ENCODE results near the gene JUNB. TPM values are rescaled to one million over a fixed set of nuclear protein-coding genes. Genes with fewer than 3 reads are reported as not detected.

Gene JUNB
- total RNA-seq, 1 donor from 2014 or later, result 1,161 TPM

- Histone ChIP-seq H3K9me3 (no peaks in the 10 kb centered on the region), H3K4me1 (peaks cover 19% of the 10 kb centered on the region), H3K27ac (no peak overlapping the region), H3K27me3 (no peaks in the 10 kb centered on the region), H3K4me3 (no peak overlapping the region), H3K36me3 (peaks cover 0 to 22% of the 10 kb centered on the region in 2 donors)
- intact Hi-C loops (cut with DNase I), result no loop called here
- TF ChIP-seq POLR2AphosphoS5 (IDR thresholded peaks at IDR 0.05; ENCODE audit: insufficient read depth in 1 of 2, low read depth in 1 of 2) (no peak), POLR2A (IDR thresholded peaks at IDR 0.05) (no peak), CTCF (IDR thresholded peaks at IDR 0.05) (no peak)
- no peak for DNase-seq (ENCODE audit: extremely low spot score in 2 of 2)
These were observed 40.4 kb upstream of the JUNB start for GRCh38 chr19:12750851-12751250.

- Histone ChIP-seq H3K36me3 (peaks cover 0 to 14% of the 10 kb centered on the region in 2 donors), H3K4me1 (peaks cover 19% of the 10 kb centered on the region), H3K4me3 (no peak within 1 kb of the TSS), H3K27me3 (no peaks in the 10 kb centered on the region), H3K27ac (no peak within 1 kb of the TSS), H3K9me3 (no peaks in the 10 kb centered on the region)
- intact Hi-C loops (cut with DNase I), result no loop called here
- DNase-seq (ENCODE audit: extremely low spot score in 2 of 2), result no peak
- TF ChIP-seq POLR2A (IDR thresholded peaks at IDR 0.05) (no peak), POLR2AphosphoS5 (IDR thresholded peaks at IDR 0.05; ENCODE audit: insufficient read depth in 1 of 2, low read depth in 1 of 2) (no peak), CTCF (IDR thresholded peaks at IDR 0.05) (no peak)
These were observed 39.7 kb upstream of the JUNB start, which contains the start of gene BEST2 for GRCh38 chr19:12751635-12752034. TSS of gene BEST2 (plus strand) at chr19:12751791. CDS start at chr19:12752593, 802 bp downstream.

- DNase-seq (ENCODE audit: extremely low spot score in 2 of 2), result no peak
- intact Hi-C loops (cut with DNase I), result no loop called here
- no peaks in the 10 kb centered on the region for H3K9me3 ChIP-seq
- peaks cover 0 to 8% of the 10 kb centered on the region in 2 donors for H3K36me3 ChIP-seq
- no peaks in the 10 kb centered on the region for H3K27me3 ChIP-seq
- TF ChIP-seq POLR2AphosphoS5 (IDR thresholded peaks at IDR 0.05; ENCODE audit: insufficient read depth in 1 of 2, low read depth in 1 of 2), result no peak
- TF ChIP-seq POLR2A (IDR thresholded peaks at IDR 0.05), result no peak
- TF ChIP-seq CTCF (IDR thresholded peaks at IDR 0.05), result no peak
- peaks cover 22% of the 10 kb centered on the region for H3K4me1 ChIP-seq
- no peak overlapping the region for H3K27ac ChIP-seq
- H3K4me3 ChIP-seq, result no peak overlapping the region
These were observed 39.1 kb upstream of the JUNB start for GRCh38 chr19:12752056-12752781.

GRCh38 chr19:12754465-12755196 is 36.7 kb upstream of the JUNB start:
- intact Hi-C loops (cut with DNase I), result no loop called here
- H3K4me3 ChIP-seq, result no peak overlapping the region
- TF ChIP-seq POLR2AphosphoS5 (IDR thresholded peaks at IDR 0.05; ENCODE audit: insufficient read depth in 1 of 2, low read depth in 1 of 2) (no peak), POLR2A (IDR thresholded peaks at IDR 0.05) (no peak), CTCF (IDR thresholded peaks at IDR 0.05) (no peak)
- H3K36me3 ChIP-seq, result no peaks in the 10 kb centered on the region
- peaks cover 23% of the 10 kb centered on the region for H3K4me1 ChIP-seq
- no peak for DNase-seq (ENCODE audit: extremely low spot score in 2 of 2)
- H3K27ac ChIP-seq, result no peak overlapping the region
- no peaks in the 10 kb centered on the region for H3K9me3 ChIP-seq
- H3K27me3 ChIP-seq, result no peaks in the 10 kb centered on the region
